Gastroesophageal sphincter (tissue), 4 donors: Measurements from ENCODE around the gene NAT9. TPM values are rescaled to one million over a fixed set of nuclear protein-coding genes. Genes with fewer than 3 reads are reported as not detected.
A peak's percentile ranks its signal among the peaks of the same experiment; 100 is the strongest.

Experiments
- ATAC-seq: fragments of 150-250 bp; one replicate; pipeline ENCODE4 v1.9.1; 2016; ENCODE audit warnings: mild to moderate bottlenecking, moderate library complexity
- H3K27ac ChIP-seq, 4 donors: fragments of 200-600 bp; sonication (generic) in 3 of 4; 1 replicate in 3 of 4; 2 replicates in 1 of 4; pipeline ENCODE4 v1.5.1; 2016 to 2019
- H3K27me3 ChIP-seq: fragments of 200-600 bp; sonication (generic); one replicate; pipeline ENCODE4 v1.5.1; 2019
- H3K36me3 ChIP-seq, 2 donors: fragments of 200-600 bp; sonication (generic); one replicate each; pipeline ENCODE4 v1.5.1; 2019; ENCODE audit warnings: control low read depth in 1 of 2
- H3K4me1 ChIP-seq, 3 donors: fragments of 200-600 bp; sonication (generic); 1 replicate in 2 of 3; 2 replicates in 1 of 3; pipeline ENCODE4 v1.5.1; 2016 to 2019; ENCODE audit warnings: control low read depth in 2 of 3
- H3K4me3 ChIP-seq, 2 donors: fragments of 200-600 bp; sonication (generic); one replicate each; pipeline ENCODE4 v1.5.1; 2019; ENCODE audit warnings: mild to moderate bottlenecking in 1 of 2, moderate library complexity in 1 of 2
- H3K9me3 ChIP-seq, 3 donors: fragments of 200-600 bp; sonication (generic); one replicate each; pipeline ENCODE4 v1.5.1; 2017 to 2019; ENCODE audit warnings: control low read depth in 2 of 3
- EP300 ChIP-seq: sonication (generic); formaldehyde crosslinking; IDR thresholded peaks from one replicate; pipeline ENCODE4 v1.6.1; 2017; ENCODE audit warnings: antibody characterized with exemption, mild to moderate bottlenecking
- POLR2A ChIP-seq, 2 donors: fragments of 450-650 bp; IDR thresholded peaks; one replicate each; pipeline ENCODE4 v1.6.1; 2017; ENCODE audit warnings: antibody characterized with exemption in 2 of 2, mild to moderate bottlenecking in 2 of 2, moderate library complexity in 1 of 2
- POLR2AphosphoS5 ChIP-seq: sonication (generic); formaldehyde crosslinking; IDR thresholded peaks from one replicate; pipeline ENCODE4 v1.6.1; 2017; ENCODE audit warnings: antibody characterized with exemption
- WGBS, 2 donors: methylation state at CpG; one replicate each; pipeline ENCODE4 v1.1.5; 2018; ENCODE audit warnings: low coverage in 1 of 2; 5-methylcytosine and 5-hydroxymethylcytosine counted together
- total RNA-seq, 4 donors: library from RNA; depleted of rRNA; stranded (reverse); fragments of >200 nt; gene quantifications; one replicate each; pipeline ENCODE4 v1.1.0, GENCODE V29; 2016
- TF ChIP-seq, protein P1 (sequence below), 4 experiments: fragments of 200-600 bp in 2 of 4; fragments of 450-650 bp in 2 of 4; sonication (generic) in 1 of 4; IDR thresholded peaks; one replicate each; pipeline ENCODE4 v1.5.1; 2017 to 2019; ENCODE audit warnings: antibody characterized with exemption in 4 of 4, mild to moderate bottlenecking in 2 of 4, moderate library complexity in 2 of 4

NAT9 gene
- total RNA-seq, 4 donors from 2014 or later: 21.7 to 34.7 (median 26.3) TPM

DNA sequence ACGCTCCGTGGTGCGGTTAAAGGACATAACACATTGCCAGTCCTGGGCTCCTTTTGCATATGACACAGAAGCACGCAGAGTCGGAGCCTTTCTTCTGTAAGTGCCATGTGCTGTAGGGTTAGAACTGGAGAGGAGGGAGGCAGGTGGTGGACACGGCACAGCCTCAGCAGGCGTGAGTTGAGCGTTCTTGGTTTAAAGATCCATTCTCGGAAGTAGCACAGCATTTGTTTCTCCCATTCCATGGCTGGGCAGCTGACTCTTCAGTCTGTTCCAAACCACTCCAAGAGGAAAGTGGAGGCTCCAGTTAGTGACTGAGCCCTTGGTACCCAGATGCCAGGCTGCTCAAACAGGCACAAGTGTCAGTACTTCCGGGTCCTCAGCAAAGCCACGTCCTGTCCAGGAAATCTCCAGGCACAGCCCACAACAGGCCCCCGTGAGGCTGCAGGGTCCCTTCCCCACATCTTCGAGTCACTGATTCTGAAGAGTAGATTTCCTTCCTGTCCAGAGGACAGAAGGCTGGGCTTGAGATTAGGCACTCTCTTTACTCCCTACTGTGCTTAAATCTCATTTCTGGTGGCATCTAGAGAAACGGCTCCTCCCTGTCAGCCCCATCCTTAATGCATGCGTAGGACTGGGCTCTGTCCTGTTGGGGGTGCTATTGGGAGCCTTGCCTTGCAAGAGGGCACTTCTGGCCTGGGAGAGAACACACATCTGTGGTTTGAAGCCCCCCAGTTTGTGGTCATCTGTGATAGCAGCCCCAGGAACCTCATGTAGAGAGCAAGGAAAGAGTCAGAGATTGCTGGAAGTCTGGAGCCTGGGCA lies 39.6 kb upstream of the NAT9 start:
- Histone ChIP-seq H3K27ac (no peak overlapping the region), H3K36me3 (peaks cover 0 to 66% of the 10 kb centered on the region in 2 donors), H3K9me3 (no peaks in the 10 kb centered on the region), H3K4me3 (no peak overlapping the region), H3K27me3 (no peaks in the 10 kb centered on the region), H3K4me1 (peaks cover 0 to 24% (median 7%) of the 10 kb centered on the region in 3 donors)
- 82 to 100% methylated on average over 3 to 10 of the region's 15 CpGs for WGBS, 2 donors
- TF ChIP-seq POLR2A (IDR thresholded peaks at IDR 0.05) (no peak), POLR2AphosphoS5 (no peak), EP300 (no peak)
- TF ChIP-seq, protein P1, sequence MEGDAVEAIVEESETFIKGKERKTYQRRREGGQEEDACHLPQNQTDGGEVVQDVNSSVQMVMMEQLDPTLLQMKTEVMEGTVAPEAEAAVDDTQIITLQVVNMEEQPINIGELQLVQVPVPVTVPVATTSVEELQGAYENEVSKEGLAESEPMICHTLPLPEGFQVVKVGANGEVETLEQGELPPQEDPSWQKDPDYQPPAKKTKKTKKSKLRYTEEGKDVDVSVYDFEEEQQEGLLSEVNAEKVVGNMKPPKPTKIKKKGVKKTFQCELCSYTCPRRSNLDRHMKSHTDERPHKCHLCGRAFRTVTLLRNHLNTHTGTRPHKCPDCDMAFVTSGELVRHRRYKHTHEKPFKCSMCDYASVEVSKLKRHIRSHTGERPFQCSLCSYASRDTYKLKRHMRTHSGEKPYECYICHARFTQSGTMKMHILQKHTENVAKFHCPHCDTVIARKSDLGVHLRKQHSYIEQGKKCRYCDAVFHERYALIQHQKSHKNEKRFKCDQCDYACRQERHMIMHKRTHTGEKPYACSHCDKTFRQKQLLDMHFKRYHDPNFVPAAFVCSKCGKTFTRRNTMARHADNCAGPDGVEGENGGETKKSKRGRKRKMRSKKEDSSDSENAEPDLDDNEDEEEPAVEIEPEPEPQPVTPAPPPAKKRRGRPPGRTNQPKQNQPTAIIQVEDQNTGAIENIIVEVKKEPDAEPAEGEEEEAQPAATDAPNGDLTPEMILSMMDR (IDR thresholded peaks at IDR 0.05): no peak
- no peak for ATAC-seq

GRCh38 chr17:74815067-74815466 lies 38.9 kb upstream of the NAT9 start:
- 100% methylated on average over 3 to 4 of the region's 7 CpGs for WGBS, 2 donors
- Histone ChIP-seq H3K4me3 (no peak overlapping the region), H3K4me1 (peaks cover 0 to 24% (median 7%) of the 10 kb centered on the region in 3 donors), H3K27ac (no peak overlapping the region), H3K9me3 (no peaks in the 10 kb centered on the region), H3K36me3 (peaks cover 0 to 66% of the 10 kb centered on the region in 2 donors), H3K27me3 (no peaks in the 10 kb centered on the region)
- ATAC-seq: no peak
- TF ChIP-seq POLR2A (IDR thresholded peaks at IDR 0.05): no peak
- TF ChIP-seq POLR2AphosphoS5: no peak
- TF ChIP-seq, protein P1 (IDR thresholded peaks at IDR 0.05): no peak
- TF ChIP-seq EP300: no peak

DNA sequence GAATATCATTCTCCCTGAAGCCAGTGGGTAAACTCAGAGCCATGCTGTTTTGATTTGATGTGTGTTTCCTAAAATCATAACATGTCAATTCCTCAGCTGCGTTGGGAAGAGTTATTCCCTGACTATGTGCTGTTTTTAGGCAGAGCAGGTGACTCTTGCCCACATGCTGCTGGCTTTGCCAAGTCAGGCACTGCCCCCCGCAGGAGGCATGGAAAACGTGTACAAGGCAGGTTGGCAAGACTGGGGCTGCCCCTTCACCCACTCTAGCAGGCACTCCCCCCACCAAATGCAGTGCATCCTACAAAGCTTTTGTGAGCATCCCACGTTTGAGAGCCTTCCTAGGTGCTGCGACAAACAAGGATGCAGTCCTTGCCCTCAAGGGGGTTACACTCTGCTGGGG lies 38.3 kb upstream of the NAT9 start:
- Histone ChIP-seq H3K4me3 (no peak overlapping the region), H3K36me3 (peaks cover 0 to 66% of the 10 kb centered on the region in 2 donors), H3K9me3 (no peaks in the 10 kb centered on the region), H3K27ac (no peak overlapping the region), H3K4me1 (peaks cover 0 to 24% (median 7%) of the 10 kb centered on the region in 3 donors), H3K27me3 (no peaks in the 10 kb centered on the region)
- TF ChIP-seq POLR2A (IDR thresholded peaks at IDR 0.05): no peak
- TF ChIP-seq, protein P1 (IDR thresholded peaks at IDR 0.05): no peak
- TF ChIP-seq EP300: no peak
- no peak for TF ChIP-seq POLR2AphosphoS5
- WGBS, 2 donors: 67 to 87% methylated on average over 3 to 4 of the region's 5 CpGs
- no peak for ATAC-seq

GRCh38 chr17:74812109-74813009 lies 36.2 kb upstream of the NAT9 start:
- H3K36me3 ChIP-seq: peaks cover 0 to 64% of the 10 kb centered on the region in 2 donors
- peaks cover 0 to 24% (median 7%) of the 10 kb centered on the region in 3 donors for H3K4me1 ChIP-seq
- peak overlapping the region in 1 of 2 donors; percentile 0 for H3K4me3 ChIP-seq
- no peaks in the 10 kb centered on the region for H3K9me3 ChIP-seq
- ATAC-seq: peak; percentile 26
- H3K27ac ChIP-seq: peak overlapping the region in 2 of 4 donors; percentile 48
- no peaks in the 10 kb centered on the region for H3K27me3 ChIP-seq
- TF ChIP-seq, protein P1 (IDR thresholded peaks at IDR 0.05): no peak
- TF ChIP-seq EP300 (no peak), POLR2A (IDR thresholded peaks at IDR 0.05) (no peak), POLR2AphosphoS5 (no peak)
- 16 to 38% methylated on average over 6 to 15 of the region's 23 CpGs for WGBS, 2 donors
